H1 (cell line): Measurements from ENCODE around the gene PDGFA. TPM values are rescaled to one million over a fixed set of nuclear protein-coding genes. Genes with fewer than 3 reads are reported as not detected.

Source experiments
- CTCF ChIA-PET: fragments of 300-600 bp; sonication (Branson Sonifier 250); formaldehyde crosslinking; loops from one replicate; lab custom pipeline; 2021; ENCODE audit not compliant: partially characterized antibody; lab: Charles Lee
- POLR2A ChIA-PET: fragments of 300-600 bp; sonication (Branson Sonifier 250); formaldehyde crosslinking; loops from one replicate; lab custom pipeline; 2021; ENCODE audit warnings: inconsistent platforms; ENCODE audit not compliant: partially characterized antibody; lab: Charles Lee
- DNase-seq, 2 experiments: peaks; one replicate each; pipeline versions ENCODE4 v3.0.0 to v3.0.0-alpha.2; 2010 to 2022; ENCODE audit warnings: low spot score in 2 of 2, low read depth in 1 of 2, mixed read lengths in 1 of 2
- FAIRE-seq: peaks from 2 replicates; lab custom pipeline; 2011; peaks lifted over from hg19 to GRCh38; lab: Jason Lieb, UNC
- H2AFZ ChIP-seq: 2 replicates; pipeline ENCODE4 v1.8.1; 2012; ENCODE audit warnings: low read length, inconsistent platforms
- H2AK5ac ChIP-seq: 2 replicates; pipeline ENCODE4 v1.6.1; 2013; ENCODE audit warnings: low read depth, low read length
- H2BK120ac ChIP-seq: replicated peaks from 2 replicates; pipeline ENCODE3; 2013; ENCODE audit warnings: low read depth, low read length, inconsistent platforms
- H2BK12ac ChIP-seq: 2 replicates; pipeline ENCODE4 v1.6.1; 2013; ENCODE audit warnings: low read depth, low read length
- H2BK15ac ChIP-seq: 2 replicates; pipeline ENCODE4 v1.6.1; 2013; ENCODE audit warnings: low read length
- H2BK20ac ChIP-seq: 2 replicates; pipeline ENCODE4 v1.6.1; 2013; ENCODE audit warnings: low read length
- H2BK5ac ChIP-seq: 2 replicates; pipeline ENCODE4 v1.6.1; 2013; ENCODE audit warnings: low read depth, low read length
- H3K14ac ChIP-seq: 2 replicates; pipeline ENCODE4 v1.6.1; 2013; ENCODE audit warnings: inconsistent platforms; ENCODE audit not compliant: insufficient read length
- H3K18ac ChIP-seq: 2 replicates; pipeline ENCODE4 v1.6.1; 2013; ENCODE audit warnings: low read length; ENCODE audit errors: extremely low read depth
- H3K23ac ChIP-seq: 2 replicates; pipeline ENCODE4 v1.6.1; 2013; ENCODE audit warnings: inconsistent platforms; ENCODE audit not compliant: insufficient read length
- H3K23me2 ChIP-seq: 2 replicates; pipeline ENCODE4 v1.6.1; 2013; ENCODE audit warnings: low read depth, low read length
- H3K27ac ChIP-seq: 2 replicates; pipeline ENCODE4 v1.6.1; 2011; ENCODE audit warnings: low read depth, low read length, inconsistent platforms
- H3K27me3 ChIP-seq, 4 experiments: replicated peaks in 1 of 4; 1 replicate in 1 of 4; 2 replicates in 3 of 4; pipeline versions ENCODE4 v1.6.1 to v1.8.1; 2011 to 2013; ENCODE audit warnings: low read length in 3 of 4, mild to moderate bottlenecking in 3 of 4, inconsistent platforms in 2 of 4, mixed read lengths in 2 of 4, moderate library complexity in 1 of 4; ENCODE audit not compliant: control insufficient read depth in 3 of 4, insufficient read depth in 3 of 4; ENCODE audit errors: extremely low read depth in 1 of 4
- H3K36me3 ChIP-seq, 4 experiments: 2 replicates each; pipeline versions ENCODE4 v1.6.1 to v1.8.1; 2011 to 2013; ENCODE audit warnings: mild to moderate bottlenecking in 4 of 4, low read length in 3 of 4, moderate library complexity in 2 of 4, control low read depth in 1 of 4, inconsistent platforms in 1 of 4; ENCODE audit not compliant: insufficient read depth in 4 of 4, control insufficient read depth in 2 of 4
- H3K4ac ChIP-seq: replicated peaks from 2 replicates; pipeline ENCODE3; 2013; ENCODE audit warnings: low read length, low read depth, mixed read lengths, inconsistent platforms; ENCODE audit not compliant: insufficient read length
- H3K4me1 ChIP-seq, 4 experiments: replicated peaks in 1 of 4; 1 replicate in 1 of 4; 2 replicates in 3 of 4; pipeline versions ENCODE4 v1.6.1 to v1.8.1; 2011 to 2013; ENCODE audit warnings: low read length in 3 of 4, inconsistent platforms in 2 of 4, mixed read lengths in 1 of 4; ENCODE audit not compliant: insufficient read depth in 4 of 4, control insufficient read depth in 3 of 4
- H3K4me2 ChIP-seq, 2 experiments: 2 replicates each; pipeline versions ENCODE4 v1.6.1 to v1.8.1; 2011 to 2013; ENCODE audit warnings: low read depth in 2 of 2, low read length in 2 of 2, control low read depth in 1 of 2, inconsistent platforms in 1 of 2, mild to moderate bottlenecking in 1 of 2; ENCODE audit not compliant: insufficient read depth in 1 of 2
- H3K4me3 ChIP-seq, 4 experiments: fragments of 200-600, 300-600 bp in 1 of 4; sonication (generic), shearing (Covaris generic), sonication (Bioruptor Twin) in 1 of 4; 2 replicates each; pipeline versions ENCODE4 v1.5.1 to v1.8.1; 2011 to 2016; ENCODE audit warnings: low read length in 4 of 4, low read depth in 3 of 4, control low read depth in 2 of 4, inconsistent platforms in 2 of 4, mild to moderate bottlenecking in 2 of 4, mixed read lengths in 1 of 4, moderate library complexity in 1 of 4; ENCODE audit not compliant: insufficient read depth in 2 of 4; ENCODE audit errors: extremely low read depth in 1 of 4
- H3K56ac ChIP-seq: replicated peaks from 2 replicates; pipeline ENCODE3; 2013; ENCODE audit warnings: low read depth, mild to moderate bottlenecking, mixed read lengths, low read length, inconsistent platforms; ENCODE audit not compliant: insufficient read length
- H3K79me1 ChIP-seq: 2 replicates; pipeline ENCODE4 v1.6.1; 2013; ENCODE audit warnings: low read depth, low read length, control low read depth
- H3K79me2 ChIP-seq, 2 experiments: 2 replicates each; pipeline versions ENCODE4 v1.6.1 to v1.8.1; 2012 to 2013; ENCODE audit warnings: low read length in 2 of 2, mild to moderate bottlenecking in 2 of 2, inconsistent platforms in 1 of 2; ENCODE audit not compliant: insufficient read depth in 2 of 2, control insufficient read depth in 1 of 2
- H3K9ac ChIP-seq, 4 experiments: replicated peaks in 1 of 4; 1 replicate in 1 of 4; 2 replicates in 3 of 4; pipeline versions ENCODE4 v1.6.1 to v1.8.1; 2011 to 2013; ENCODE audit warnings: low read depth in 3 of 4, low read length in 3 of 4, control low read depth in 2 of 4, mild to moderate bottlenecking in 2 of 4, moderate library complexity in 2 of 4, inconsistent platforms in 1 of 4; ENCODE audit errors: extremely low read depth in 1 of 4
- H3K9me3 ChIP-seq, 2 experiments: 2 replicates each; pipeline versions ENCODE4 v1.6.1 to v1.8.1; 2012 to 2013; ENCODE audit warnings: mild to moderate bottlenecking in 2 of 2, moderate library complexity in 2 of 2, control low read depth in 1 of 2, inconsistent platforms in 1 of 2, low read depth in 1 of 2, low read length in 1 of 2, mixed read lengths in 1 of 2; ENCODE audit not compliant: insufficient read depth in 2 of 2
- H4K20me1 ChIP-seq, 2 experiments: replicated peaks in 1 of 2; 2 replicates each; pipeline versions ENCODE3 to v1.8.1; 2011 to 2013; ENCODE audit warnings: inconsistent platforms in 2 of 2, low read length in 2 of 2, mild to moderate bottlenecking in 1 of 2; ENCODE audit not compliant: insufficient read depth in 2 of 2, control insufficient read depth in 1 of 2
- H4K5ac ChIP-seq: 2 replicates; pipeline ENCODE4 v1.6.1; 2013; ENCODE audit warnings: low read length, low read depth, mixed read lengths, inconsistent platforms; ENCODE audit not compliant: insufficient read length
- H4K8ac ChIP-seq: 2 replicates; pipeline ENCODE4 v1.8.0; 2013; ENCODE audit warnings: mild to moderate bottlenecking, moderate library complexity, low read length, inconsistent platforms; ENCODE audit not compliant: insufficient read depth; ENCODE audit errors: extremely low read depth
- H4K91ac ChIP-seq: replicated peaks from 2 replicates; pipeline ENCODE3; 2013; ENCODE audit warnings: low read length, mixed read lengths, inconsistent platforms; ENCODE audit not compliant: insufficient read length
- NANOG ChIP-seq: IDR thresholded peaks from 2 replicates; pipeline ENCODE4 v1.6.1; 2011; ENCODE audit warnings: low read length, low read depth, mild to moderate bottlenecking, inconsistent platforms; ENCODE audit not compliant: insufficient read depth, poor library complexity, severe bottlenecking
- SRF ChIP-seq: IDR thresholded peaks from 2 replicates; pipeline ENCODE4 v1.6.1; 2011; ENCODE audit warnings: mild to moderate bottlenecking, low read depth, low read length, moderate library complexity
- WGBS, 2 experiments: shearing (Covaris generic) in 1 of 2; methylation state at CpG; one replicate each; pipeline versions ENCODE4 v1.1.6 to v1.1.7; 2013 to 2015; ENCODE audit warnings: low lambda C conversion rate in 2 of 2, mixed read lengths in 2 of 2, inconsistent platforms in 1 of 2, low coverage in 1 of 2, missing lambda C conversion rate in 1 of 2; ENCODE audit not compliant: insufficient replicate concordance in 2 of 2, insufficient coverage in 1 of 2, insufficient read length in 1 of 2; ENCODE audit errors: extremely low coverage in 1 of 2, missing lambda C conversion rate in 1 of 2; 5-methylcytosine and 5-hydroxymethylcytosine counted together
- polyA plus RNA-seq, 7 experiments: library from polyadenylated mRNA; depleted of rRNA in 3 of 7; stranded (reverse) in 5 of 7; unstranded in 2 of 7; fragments of >200 nt in 5 of 7; fragments of 200-250 nt in 2 of 7; gene quantifications; 1 replicate in 5 of 7; 2 replicates in 1 of 7; 4 replicates in 1 of 7; pipeline versions ENCODE4 v1.2.1 to v1.2.3, GENCODE V29; 2011 to 2013; ENCODE audit warnings: missing spikeins in 2 of 7, mixed read lengths in 2 of 7
- total RNA-seq: library from RNA; stranded (reverse); fragmentation: NEBNext Ultra II Directional; extraction: Animal tissue kit (Norgen Biotek cat#: 25700); gene quantifications from 2 replicates; pipeline ENCODE4 v1.2.1, GENCODE V29; 2021

The PDGFA gene
- total and polyA plus RNA-seq, 2 of the 8 experiments (the other 6 are each of a cell fraction or from before 2014, with no cell fraction given), result 21.1 to 43.0 TPM

DNA sequence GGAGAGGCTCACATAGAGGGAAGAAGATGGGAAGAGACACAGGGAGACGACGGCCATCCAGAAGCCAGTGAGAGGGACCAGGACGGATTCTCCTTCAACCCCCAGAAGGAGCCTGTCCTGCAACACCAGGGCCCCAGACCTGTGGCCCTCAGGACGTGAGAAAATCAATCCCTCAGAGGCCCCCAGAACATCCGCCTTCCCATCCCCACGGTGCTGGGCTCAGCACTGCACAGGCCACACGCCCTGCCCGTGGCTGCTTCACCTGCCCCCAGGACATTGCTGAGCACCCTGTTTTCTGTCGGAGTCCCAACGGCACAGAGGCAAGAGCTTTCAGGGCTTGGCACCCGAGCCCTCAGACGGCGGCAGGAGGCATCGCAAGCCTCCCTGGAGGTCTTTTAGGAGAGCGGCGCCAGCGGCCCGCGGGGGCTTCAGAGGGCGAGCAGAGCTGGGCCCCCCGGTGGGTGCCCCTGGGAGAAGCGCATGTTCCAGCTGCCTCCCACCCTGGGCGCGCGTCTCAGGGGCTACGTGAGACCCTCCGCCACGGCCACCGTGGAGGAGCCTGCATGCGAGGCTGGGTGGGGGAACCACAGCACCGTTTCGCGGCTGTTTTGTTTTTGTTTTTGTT, 42.8 kb downstream of the PDGFA start:
- Histone ChIP-seq H3K27me3 (no peaks in the 10 kb centered on the region), H3K23me2 (peaks cover 2% of the 10 kb centered on the region; the same call in 1 of the 2 replicates), H3K27ac (no peak overlapping the region), H3K9ac (no peak overlapping the region), H4K20me1 (no peaks in the 10 kb centered on the region), H2BK120ac (no peak overlapping the region), H3K79me1 (no peaks in the 10 kb centered on the region), H3K9me3 (no peaks in the 10 kb centered on the region; a peak in 1 of 4 replicates), H2BK12ac (no peak overlapping the region), H2AFZ (no peak overlapping the region), H2BK20ac (no peak overlapping the region), H3K56ac (no peak overlapping the region), H3K36me3 (no peaks in the 10 kb centered on the region), H2AK5ac (no peak overlapping the region), H4K5ac (no peak overlapping the region), H3K4me1 (peaks cover 0 to 19% (median 9%) of the 10 kb centered on the region in 4 experiments; a peak in 6 of 7 replicates), H4K91ac (no peak overlapping the region), H3K18ac (no peak overlapping the region), H3K14ac (no peak overlapping the region), H3K4me2 (no peak overlapping the region), H3K79me2 (no peaks in the 10 kb centered on the region), H4K8ac (no peak overlapping the region; the same call in 1 of the 2 replicates), H3K4me3 (no peak overlapping the region), H2BK15ac (no peak overlapping the region), H3K23ac (no peak overlapping the region), H2BK5ac (no peak overlapping the region), H3K4ac (no peak overlapping the region)
- TF ChIP-seq NANOG (no peak), SRF (no peak)
- WGBS, 2 experiments, result 82% methylated on average over 28 of the region's 33 CpGs; no CpG with 5 or more reads in 1 of the 2 experiments
- DNase-seq (peak in 1 of 2 experiments; percentile 39), FAIRE-seq (no peak)
- ChIA-PET CTCF (interaction anchor here (1.2 kb wide), 1 partner anchor 44 kb away, joined by 4 read pairs; no protein-coding TSS in a partner anchor), POLR2A (no interaction called here)
